HG03175 (cell line): ENCODE results near the gene SLC22A2.

Experiments used
- ATAC-seq: cut with Tn5 transposase; IDR thresholded peaks from one replicate; pipeline ENCODE4 v1.9.1; 2021; ENCODE audit warnings: mild to moderate bottlenecking, moderate library complexity; ENCODE audit not compliant: unreplicated experiment

SLC22A2 gene

DNA sequence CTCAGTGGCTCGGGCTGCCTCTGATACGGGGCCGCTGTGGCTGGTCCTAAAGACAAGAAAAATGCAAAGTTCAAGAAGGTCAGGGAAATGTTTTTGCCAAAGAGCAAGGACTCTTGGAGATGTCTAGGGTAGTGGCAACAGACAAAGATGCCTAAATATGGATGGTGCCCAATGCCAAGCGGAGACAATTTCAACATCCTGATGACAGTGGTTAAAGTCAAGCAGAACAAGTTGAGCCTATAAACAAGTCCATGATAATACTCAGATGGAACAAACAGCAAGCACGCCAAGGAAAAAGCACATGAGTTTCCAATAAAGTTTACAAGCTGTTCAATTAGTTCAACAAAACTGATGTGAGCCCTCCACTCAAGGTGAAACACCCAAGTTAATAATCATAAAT is 85.9 kb downstream of the SLC22A2 start:
- no peak for ATAC-seq

DNA sequence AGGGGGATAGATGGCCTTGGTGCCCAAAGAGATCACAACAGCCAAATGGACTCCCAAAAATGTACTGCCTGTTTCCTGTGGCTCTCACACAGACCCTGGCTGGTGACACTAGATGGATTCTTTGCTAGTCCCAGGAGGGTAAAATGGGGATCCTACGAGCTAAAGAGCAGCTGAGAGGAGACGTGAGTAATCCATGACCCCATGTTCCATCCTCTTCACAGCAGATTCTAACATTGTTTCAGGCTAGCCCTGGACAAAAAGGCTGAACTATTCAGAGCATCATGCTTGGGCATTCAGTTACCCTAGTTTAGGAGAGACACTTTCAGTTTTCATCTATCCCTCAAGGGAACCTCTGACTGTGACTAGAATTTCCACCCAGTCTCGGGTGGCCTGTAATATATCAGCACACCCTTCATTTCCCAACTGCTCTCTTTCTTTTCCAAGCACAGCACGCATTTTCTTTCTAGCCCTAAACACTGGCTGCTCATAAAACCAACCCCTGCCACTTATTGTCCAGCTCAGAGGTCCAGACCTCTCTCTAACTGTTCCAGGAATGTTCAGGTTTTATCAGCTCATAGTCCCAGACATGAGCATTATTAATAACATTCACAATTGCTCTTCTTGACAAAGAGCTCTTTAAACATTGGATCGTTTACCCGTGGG is 88.5 kb downstream of the SLC22A2 start:
- no peak for ATAC-seq

DNA sequence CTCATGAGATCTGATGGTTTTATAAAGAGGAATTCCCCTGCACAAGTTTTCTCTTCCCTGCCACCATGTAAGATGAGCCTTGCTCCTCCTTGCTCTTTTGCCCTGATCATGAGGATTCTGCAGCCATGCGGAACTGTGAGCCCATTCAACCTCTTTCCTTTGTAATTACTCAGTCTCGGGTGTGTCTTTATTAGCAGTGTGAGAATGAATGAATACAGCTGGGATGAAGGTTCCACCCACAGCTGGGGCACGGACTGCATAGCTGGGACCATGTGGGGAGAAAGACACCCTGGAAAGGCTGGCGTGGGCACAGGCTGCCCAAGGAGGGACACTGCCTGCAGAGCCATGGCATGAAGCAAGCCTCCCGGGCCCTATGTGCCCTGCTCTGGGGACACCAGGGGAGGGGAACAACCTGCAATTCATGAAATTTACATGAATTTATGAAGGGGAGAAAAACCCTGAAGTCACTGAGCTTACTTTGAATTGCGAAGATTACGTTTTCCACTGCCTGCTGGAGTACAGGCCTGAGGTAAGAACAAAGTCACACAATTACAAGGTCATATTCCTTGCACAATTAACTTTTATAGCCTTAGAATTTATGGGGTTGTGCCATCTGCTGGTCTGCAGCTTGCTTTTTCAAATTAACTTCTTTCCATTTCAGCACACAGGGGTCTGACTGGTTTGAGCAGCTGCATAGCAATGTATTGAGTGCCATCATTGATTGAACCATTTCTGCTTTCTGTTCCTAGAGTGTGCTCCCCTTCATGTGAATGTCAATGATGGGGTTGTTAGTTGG is 90.8 kb downstream of the SLC22A2 start:
- ATAC-seq = no peak
